PC-3 (cell line): ENCODE measurements around the gene NUFIP2. TPM values are rescaled to one million over a fixed set of nuclear protein-coding genes. Genes with fewer than 3 reads are reported as not detected.

Experiments used
- ATAC-seq: fragments of 200-7000 bp; cut with Tn5 transposase; 2 replicates; pipeline ENCODE4 v1.9.1; 2020; ENCODE audit warnings: mild to moderate bottlenecking, moderate library complexity
- BruUV-seq: library from RNA; stranded (reverse); fragments of 400-500 nt; replicated peaks from 2 replicates; lab custom pipeline; 2021; lab: Mats Ljungman, UMichigan
- CTCF ChIA-PET: fragments of 300-600 bp; sonication (Branson Sonifier 250); formaldehyde crosslinking; loops from one replicate; lab custom pipeline; 2022; ENCODE audit warnings: antibody characterized with exemption; lab: Charles Lee
- POLR2A ChIA-PET: fragments of 300-600 bp; sonication (Branson Sonifier 250); formaldehyde crosslinking; loops from one replicate; lab custom pipeline; 2022; ENCODE audit warnings: antibody characterized with exemption; ENCODE audit not compliant: unreplicated experiment; lab: Charles Lee
- DNase-seq: peaks from one replicate; pipeline ENCODE4 v3.0.0-alpha.2; 2015
- H2AFZ ChIP-seq: fragments of 300-600 bp; sonication (generic); 2 replicates; pipeline ENCODE4 v1.6.0; 2016; ENCODE audit warnings: antibody characterized with exemption, low read length
- H3F3A ChIP-seq: fragments of 300-600 bp; sonication (generic); one replicate; pipeline ENCODE4 v1.6.0; 2017; ENCODE audit warnings: antibody characterized with exemption, low read length, control low read depth, mild to moderate bottlenecking; ENCODE audit not compliant: unreplicated experiment
- H3K27ac ChIP-seq: fragments of 300-600 bp; sonication (generic); 2 replicates; pipeline ENCODE4 v1.5.1; 2016; ENCODE audit warnings: mild to moderate bottlenecking, low read length
- H3K27me3 ChIP-seq: fragments of 300-600 bp; sonication (generic); 2 replicates; pipeline ENCODE4 v1.6.1; 2016; ENCODE audit warnings: low read length, mixed read lengths
- H3K36me3 ChIP-seq: fragments of 300-600 bp; sonication (generic); 2 replicates; pipeline ENCODE4 v1.6.1; 2016; ENCODE audit warnings: low read depth, mixed run types, low read length, mixed read lengths
- H3K4me1 ChIP-seq: fragments of 300-600 bp; sonication (generic); 2 replicates; pipeline ENCODE4 v1.5.1; 2016; ENCODE audit warnings: low read length; ENCODE audit not compliant: insufficient read depth
- H3K4me2 ChIP-seq: fragments of 300-600 bp; sonication (generic); 2 replicates; pipeline ENCODE4 v1.6.0; 2016; ENCODE audit warnings: low read length
- H3K4me3 ChIP-seq: fragments of 300-600 bp; sonication (generic); 2 replicates; pipeline ENCODE4 v1.5.1; 2016; ENCODE audit warnings: mild to moderate bottlenecking, low read length, mixed read lengths
- H3K79me2 ChIP-seq: fragments of 300-600 bp; sonication (generic); 2 replicates; pipeline ENCODE4 v1.6.1; 2017; ENCODE audit warnings: low read length, mixed read lengths
- H3K9ac ChIP-seq: fragments of 300-600 bp; sonication (generic); 2 replicates; pipeline ENCODE4 v1.6.0; 2016; ENCODE audit warnings: mild to moderate bottlenecking, low read length
- H3K9me2 ChIP-seq: fragments of 300-600 bp; sonication (generic); replicated peaks from 2 replicates; pipeline ENCODE4 v1.6.1; 2016; ENCODE audit warnings: mixed run types, low read length, mixed read lengths
- H3K9me3 ChIP-seq: fragments of 300-600 bp; sonication (generic); 2 replicates; pipeline ENCODE4 v1.6.1; 2016; ENCODE audit warnings: low read length, mixed read lengths
- H4K20me1 ChIP-seq: fragments of 300-600 bp; sonication (generic); 2 replicates; pipeline ENCODE4 v1.6.1; 2016; ENCODE audit warnings: low read length, mixed read lengths
- EZH2 ChIP-seq: fragments of 300-600 bp; sonication (generic); IDR thresholded peaks from one replicate; pipeline ENCODE4 v1.6.1; 2017; ENCODE audit warnings: antibody characterized with exemption, mild to moderate bottlenecking, low read length; ENCODE audit not compliant: unreplicated experiment
- EZH2phosphoT487 ChIP-seq: fragments of 300-600 bp; sonication (generic); IDR thresholded peaks from 2 replicates; pipeline ENCODE4 v1.6.1; 2018; ENCODE audit warnings: mild to moderate bottlenecking, antibody characterized with exemption, low read length, borderline replicate concordance
- intact Hi-C: fragments of 100-400 bp; cut with micrococcal nuclease; formaldehyde crosslinking; loops from 2 replicates; pipeline ENCODE4 v1.9.0; 2023
- total RNA-seq: library from RNA; depleted of rRNA; stranded (reverse); fragments of >200 nt; gene quantifications from 2 replicates; pipeline ENCODE4 v1.2.3, GENCODE V29; 2014
- TF ChIP-seq, protein P1 (sequence below): fragments of 300-600 bp; sonication (generic); conservative IDR thresholded peaks from 2 replicates; pipeline ENCODE4 v1.5.1; 2017; ENCODE audit warnings: antibody characterized with exemption, low read depth, mild to moderate bottlenecking, low read length

The NUFIP2 gene
- total RNA-seq, 1 experiment from 2014 or later: 16.1 TPM

DNA sequence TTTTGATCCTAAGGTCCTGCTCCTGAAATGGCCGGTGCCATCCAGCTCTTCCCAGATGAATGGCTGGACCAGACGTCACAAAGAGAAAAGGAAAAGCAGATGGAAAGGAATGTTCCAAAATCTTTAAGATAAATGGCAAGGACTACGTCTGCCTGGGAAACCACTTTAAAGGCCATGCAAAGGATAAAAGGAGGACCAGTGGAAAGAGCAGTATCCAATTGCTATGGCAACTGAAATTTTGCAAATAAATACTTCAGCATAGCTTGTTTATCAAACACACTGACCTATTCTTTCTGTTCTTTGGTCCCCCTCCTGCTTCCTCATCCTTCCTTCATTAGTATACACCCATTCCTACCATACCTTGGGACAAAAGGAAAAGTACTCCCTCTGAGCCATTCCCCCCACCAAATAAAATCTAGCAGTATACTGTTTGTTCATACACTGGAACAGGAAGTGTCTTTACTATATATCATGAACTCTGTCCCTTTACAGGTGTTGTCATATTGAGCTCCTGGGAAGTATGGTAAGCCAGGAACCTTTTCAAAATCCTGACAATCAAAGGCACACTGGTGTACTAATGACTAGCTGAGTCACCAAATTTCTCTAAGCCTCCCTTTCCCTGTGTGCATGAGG is 37.2 kb upstream of the NUFIP2 start:
- BruUV-seq: no TSS peak

DNA sequence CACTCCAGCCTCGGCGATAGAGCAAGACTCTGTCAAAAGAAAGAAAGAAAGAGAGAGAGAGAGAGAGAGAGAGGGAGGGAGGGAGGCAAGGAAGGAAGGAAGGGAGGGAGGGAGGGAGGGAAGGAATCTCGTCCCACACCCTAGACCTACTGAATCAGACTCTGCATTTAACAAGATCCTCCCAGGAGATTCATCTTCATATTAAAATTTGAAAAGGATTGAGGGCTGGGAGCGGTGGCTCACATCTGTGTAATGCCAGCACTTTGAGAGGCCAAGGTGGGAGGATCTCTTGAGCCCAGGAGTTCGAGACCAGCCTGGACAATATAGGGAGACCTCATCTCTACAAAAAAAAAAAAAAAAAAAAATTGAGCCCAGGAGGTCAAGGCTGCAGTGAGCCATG is 33.5 kb upstream of the NUFIP2 start:
- H3K9ac ChIP-seq: no peak overlapping the region
- no peaks in the 10 kb centered on the region for H3K36me3 ChIP-seq
- no peaks in the 10 kb centered on the region for H3K4me1 ChIP-seq
- no peaks in the 10 kb centered on the region for H4K20me1 ChIP-seq
- H3K27me3 ChIP-seq: no peaks in the 10 kb centered on the region
- H3K4me3 ChIP-seq: no peak overlapping the region
- H2AFZ ChIP-seq: no peak overlapping the region
- ChIA-PET POLR2A (no interaction called here), CTCF (no interaction called here)
- ATAC-seq: no peak
- H3F3A ChIP-seq: no peaks in the 10 kb centered on the region
- H3K9me3 ChIP-seq: no peaks in the 10 kb centered on the region
- DNase-seq: no peak
- H3K79me2 ChIP-seq: no peaks in the 10 kb centered on the region
- no peaks in the 10 kb centered on the region for H3K9me2 ChIP-seq
- no TSS peak for BruUV-seq
- intact Hi-C loops: no loop called here
- TF ChIP-seq, protein P1, sequence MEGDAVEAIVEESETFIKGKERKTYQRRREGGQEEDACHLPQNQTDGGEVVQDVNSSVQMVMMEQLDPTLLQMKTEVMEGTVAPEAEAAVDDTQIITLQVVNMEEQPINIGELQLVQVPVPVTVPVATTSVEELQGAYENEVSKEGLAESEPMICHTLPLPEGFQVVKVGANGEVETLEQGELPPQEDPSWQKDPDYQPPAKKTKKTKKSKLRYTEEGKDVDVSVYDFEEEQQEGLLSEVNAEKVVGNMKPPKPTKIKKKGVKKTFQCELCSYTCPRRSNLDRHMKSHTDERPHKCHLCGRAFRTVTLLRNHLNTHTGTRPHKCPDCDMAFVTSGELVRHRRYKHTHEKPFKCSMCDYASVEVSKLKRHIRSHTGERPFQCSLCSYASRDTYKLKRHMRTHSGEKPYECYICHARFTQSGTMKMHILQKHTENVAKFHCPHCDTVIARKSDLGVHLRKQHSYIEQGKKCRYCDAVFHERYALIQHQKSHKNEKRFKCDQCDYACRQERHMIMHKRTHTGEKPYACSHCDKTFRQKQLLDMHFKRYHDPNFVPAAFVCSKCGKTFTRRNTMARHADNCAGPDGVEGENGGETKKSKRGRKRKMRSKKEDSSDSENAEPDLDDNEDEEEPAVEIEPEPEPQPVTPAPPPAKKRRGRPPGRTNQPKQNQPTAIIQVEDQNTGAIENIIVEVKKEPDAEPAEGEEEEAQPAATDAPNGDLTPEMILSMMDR: no peak
- no peak for TF ChIP-seq EZH2
- TF ChIP-seq EZH2phosphoT487: no peak
- no peak overlapping the region for H3K27ac ChIP-seq
- H3K4me2 ChIP-seq: no peak overlapping the region

More for the DNA sequence above, 37.2 kb upstream of the NUFIP2 start:
- TF ChIP-seq, protein P1: no peak
- no peak for TF ChIP-seq EZH2
- TF ChIP-seq EZH2phosphoT487: no peak
- no peaks in the 10 kb centered on the region for H3K36me3 ChIP-seq
- CTCF ChIA-PET: no interaction called here
- H3K9me2 ChIP-seq: no peaks in the 10 kb centered on the region
- no peaks in the 10 kb centered on the region for H3K27me3 ChIP-seq
- no peak overlapping the region for H3K9ac ChIP-seq
- no peak overlapping the region for H3K4me2 ChIP-seq
- H3K4me3 ChIP-seq: no peak overlapping the region
- no peak overlapping the region for H2AFZ ChIP-seq
- H4K20me1 ChIP-seq: no peaks in the 10 kb centered on the region
- DNase-seq: no peak
- intact Hi-C loops: no loop called here
- ATAC-seq: no peak
- H3F3A ChIP-seq: no peaks in the 10 kb centered on the region
- no peaks in the 10 kb centered on the region for H3K9me3 ChIP-seq
- POLR2A ChIA-PET: interaction anchor here (0.6 kb wide), 1 partner anchor 380 kb away, joined by 3 read pairs; the partner anchor contains the start of gene PHF12
- H3K27ac ChIP-seq: no peak overlapping the region
- no peaks in the 10 kb centered on the region for H3K4me1 ChIP-seq
- no peaks in the 10 kb centered on the region for H3K79me2 ChIP-seq

GRCh38 chr17:29326023-29326813 is 32.3 kb upstream of the NUFIP2 start:
- no peak overlapping the region for H3K4me3 ChIP-seq
- no peaks in the 10 kb centered on the region for H3K4me1 ChIP-seq
- TF ChIP-seq EZH2 (no peak), EZH2phosphoT487 (no peak)
- TF ChIP-seq, protein P1: no peak
- ATAC-seq: no peak
- H3K9ac ChIP-seq: no peak overlapping the region
- ChIA-PET POLR2A (no interaction called here), CTCF (no interaction called here)
- no peaks in the 10 kb centered on the region for H3K9me2 ChIP-seq
- no peaks in the 10 kb centered on the region for H3K9me3 ChIP-seq
- H3K27me3 ChIP-seq: no peaks in the 10 kb centered on the region
- DNase-seq: no peak
- no peaks in the 10 kb centered on the region for H4K20me1 ChIP-seq
- H3K27ac ChIP-seq: no peak overlapping the region
- H3K79me2 ChIP-seq: no peaks in the 10 kb centered on the region
- H3F3A ChIP-seq: no peaks in the 10 kb centered on the region
- no peak overlapping the region for H3K4me2 ChIP-seq
- H2AFZ ChIP-seq: no peak overlapping the region
- no TSS peak for BruUV-seq
- H3K36me3 ChIP-seq: no peaks in the 10 kb centered on the region
- intact Hi-C loops: no loop called here
